H7 (cell line): ENCODE measurements around the gene CDC42. TPM values are rescaled to one million over a fixed set of nuclear protein-coding genes. Genes with fewer than 3 reads are reported as not detected.

Experiments
- DNase-seq: peaks from one replicate; pipeline ENCODE4 v3.0.0; 2012
- H3K27me3 ChIP-seq: 2 replicates; pipeline ENCODE4 v1.6.0; 2011; ENCODE audit warnings: mild to moderate bottlenecking, low read length; ENCODE audit not compliant: control insufficient read depth, insufficient read depth
- H3K36me3 ChIP-seq: replicated peaks from 2 replicates; pipeline ENCODE4 v1.5.1; 2011; ENCODE audit warnings: low read length; ENCODE audit not compliant: control insufficient read depth, insufficient read depth
- H3K4me3 ChIP-seq: 2 replicates; pipeline ENCODE4 v1.5.1; 2011; ENCODE audit warnings: low read depth, mild to moderate bottlenecking, control low read depth, low read length, moderate library complexity; ENCODE audit not compliant: insufficient read depth
- total RNA-seq: library from RNA; depleted of rRNA; stranded (reverse); fragments of >200 nt; shearing (Covaris generic); gene quantifications from 2 replicates; pipeline ENCODE4 v1.2.3, GENCODE V29; 2014

CDC42 gene
- total RNA-seq, 1 experiment from 2014 or later, result 499 TPM

DNA sequence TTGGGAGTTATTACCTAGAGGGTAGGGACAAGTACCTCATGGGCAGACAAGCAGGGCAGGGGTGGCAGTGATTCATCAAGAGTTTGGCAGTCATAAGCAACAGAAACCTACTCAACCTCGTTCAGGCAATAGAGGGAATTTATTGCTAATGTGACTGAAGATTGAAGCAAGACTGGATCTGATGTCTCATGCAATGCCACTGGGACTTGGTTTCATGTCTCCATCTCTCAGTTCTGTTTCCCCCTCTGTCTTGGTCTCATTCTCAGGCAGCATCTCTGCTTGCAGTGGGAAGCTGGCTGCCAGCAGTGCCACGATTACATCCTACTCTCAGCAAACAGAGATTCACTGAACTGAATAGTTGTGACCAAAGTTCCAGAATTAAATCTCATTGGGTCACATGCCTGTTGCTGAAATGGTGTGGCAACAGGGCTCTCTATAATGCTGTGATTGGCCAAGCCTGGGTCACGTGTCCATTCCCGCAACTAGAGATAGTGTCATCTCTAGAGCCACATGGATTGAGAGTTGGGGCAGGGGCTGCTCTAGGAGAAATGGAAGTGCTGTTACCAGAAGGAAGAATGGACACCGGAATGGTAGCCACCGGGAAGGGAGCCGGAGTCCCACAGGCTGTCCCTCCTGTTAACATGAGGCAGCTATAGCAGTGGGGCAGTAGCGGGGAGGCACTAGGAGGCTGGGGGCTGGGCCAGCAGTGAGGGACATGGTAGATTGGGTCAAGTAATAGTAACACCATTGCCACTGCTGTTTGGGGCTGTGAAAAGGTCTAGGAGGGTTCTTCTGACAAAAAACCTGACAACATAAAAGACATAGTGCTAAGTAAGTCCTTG is 3.9 kb upstream of the CDC42 start:
- H3K27me3 ChIP-seq, result no peaks in the 10 kb centered on the region
- no peak overlapping the region for H3K4me3 ChIP-seq
- H3K36me3 ChIP-seq, result no peaks in the 10 kb centered on the region
- DNase-seq, result peak; percentile 49

GRCh38 chr1:22050330-22050729 is 2.2 kb upstream of the CDC42 start:
- no peak overlapping the region for H3K4me3 ChIP-seq
- H3K36me3 ChIP-seq, result no peaks in the 10 kb centered on the region
- H3K27me3 ChIP-seq, result no peaks in the 10 kb centered on the region
- DNase-seq, result no peak

GRCh38 chr1:22051607-22052114 is 848 bp upstream of the CDC42 start:
- H3K4me3 ChIP-seq, result no peak overlapping the region
- H3K36me3 ChIP-seq, result no peaks in the 10 kb centered on the region
- H3K27me3 ChIP-seq, result no peaks in the 10 kb centered on the region
- DNase-seq, result peak; percentile 26

- no peaks in the 10 kb centered on the region for H3K27me3 ChIP-seq
- DNase-seq, result peak; percentile 89
- H3K4me3 ChIP-seq, result peak overlapping the region; percentile 89
- H3K36me3 ChIP-seq, result peaks cover 2% of the 10 kb centered on the region; the same call in 1 of the 2 replicates
Measured at GRCh38 chr1:22053017-22053860, 730 bp downstream of the CDC42 start.

DNA sequence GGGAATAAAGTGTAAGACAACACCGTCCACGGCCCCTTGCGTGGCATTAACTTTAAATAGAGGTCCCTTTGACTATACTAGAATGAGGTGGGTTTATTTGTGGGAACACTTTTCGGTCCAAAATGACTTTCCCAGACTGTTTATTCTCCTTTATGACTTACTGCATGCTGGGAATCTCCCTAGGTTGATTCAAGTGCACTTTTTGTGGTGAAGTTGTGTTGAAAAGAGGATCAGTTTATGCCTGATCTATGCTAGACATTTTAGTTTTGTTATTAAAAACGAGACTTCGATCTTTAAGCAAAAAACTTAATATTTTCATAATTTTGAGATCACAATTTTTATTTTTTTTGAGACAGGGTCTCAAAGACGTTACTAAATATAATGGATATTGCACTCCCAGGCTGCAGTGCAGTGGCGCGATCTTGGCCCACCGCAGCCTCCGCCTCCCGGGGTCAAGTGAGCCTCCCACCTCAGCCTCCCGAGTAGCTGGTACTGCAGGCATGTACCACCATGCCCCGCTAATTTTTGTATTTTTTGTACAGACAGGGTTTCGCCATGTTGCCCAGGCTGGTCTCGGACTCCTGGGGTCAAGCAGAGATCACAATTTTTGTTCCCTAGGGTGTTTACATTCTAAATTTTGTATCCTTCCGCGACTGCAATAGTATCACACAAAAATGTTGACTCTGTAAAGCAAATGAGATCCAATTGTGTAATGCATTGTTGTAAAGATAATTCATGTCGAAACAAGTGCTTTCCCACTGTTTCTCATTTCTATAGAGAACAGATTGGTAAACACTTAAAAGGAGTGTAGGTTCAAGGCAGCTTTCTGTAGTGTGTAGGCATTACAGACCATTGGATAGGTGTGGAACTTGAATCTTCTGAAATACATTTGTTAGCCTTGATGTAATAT is 1.6 kb downstream of the CDC42 start:
- H3K4me3 ChIP-seq, result peak overlapping the region; percentile 89
- H3K36me3 ChIP-seq, result peaks cover 2% of the 10 kb centered on the region; the same call in 1 of the 2 replicates
- no peaks in the 10 kb centered on the region for H3K27me3 ChIP-seq
- DNase-seq, result no peak

DNA sequence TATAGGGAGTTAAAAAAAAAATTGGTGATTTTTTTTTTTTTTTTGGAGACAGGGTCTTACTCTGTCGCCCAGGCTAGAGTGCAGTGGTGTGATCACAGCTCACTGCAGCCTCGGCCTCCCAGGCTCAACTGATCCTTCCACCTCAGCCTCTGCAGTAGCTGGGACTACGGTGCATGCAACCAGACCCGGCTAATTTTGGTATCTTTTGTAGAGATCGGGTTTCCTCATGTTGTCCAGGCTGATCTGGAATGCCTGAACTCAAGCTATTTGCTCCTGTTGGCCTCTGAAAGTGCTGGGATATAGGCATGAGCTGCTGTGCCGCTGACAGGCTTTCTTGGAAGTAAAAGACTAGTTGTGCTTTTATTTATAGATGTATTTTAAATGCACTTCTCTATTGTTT is 3.0 kb downstream of the CDC42 start:
- H3K36me3 ChIP-seq, result peaks cover 2% of the 10 kb centered on the region; the same call in 1 of the 2 replicates
- H3K27me3 ChIP-seq, result no peaks in the 10 kb centered on the region
- no peak for DNase-seq
- H3K4me3 ChIP-seq, result no peak overlapping the region

- DNase-seq, result no peak
- Histone ChIP-seq H3K36me3 (peaks cover 2% of the 10 kb centered on the region; the same call in 1 of the 2 replicates), H3K27me3 (no peaks in the 10 kb centered on the region), H3K4me3 (no peak overlapping the region)
Measured at GRCh38 chr1:22056043-22056442, 3.5 kb downstream of the CDC42 start.

DNA sequence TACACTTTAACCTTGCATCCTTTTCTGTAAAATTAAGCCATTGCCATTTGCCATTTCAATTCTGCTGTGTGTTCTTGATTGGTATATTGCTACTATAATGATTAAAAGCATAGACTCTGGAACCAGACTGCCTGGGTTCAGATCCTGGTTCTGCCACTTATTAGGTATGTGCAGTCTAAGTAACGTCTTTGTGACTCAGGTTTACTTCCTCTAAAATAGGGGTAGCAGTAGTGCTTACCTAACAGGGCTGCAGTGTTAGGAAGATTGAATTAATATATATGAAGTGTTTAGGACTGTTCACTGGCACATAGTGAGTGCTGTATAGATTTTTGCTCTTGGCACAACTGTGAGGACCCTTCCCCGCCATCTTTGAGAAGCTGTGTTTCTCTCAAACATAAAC is 4.4 kb downstream of the CDC42 start:
- H3K4me3 ChIP-seq, result no peak overlapping the region
- no peak for DNase-seq
- H3K36me3 ChIP-seq, result peaks cover 2% of the 10 kb centered on the region; the same call in 1 of the 2 replicates
- no peaks in the 10 kb centered on the region for H3K27me3 ChIP-seq

DNA sequence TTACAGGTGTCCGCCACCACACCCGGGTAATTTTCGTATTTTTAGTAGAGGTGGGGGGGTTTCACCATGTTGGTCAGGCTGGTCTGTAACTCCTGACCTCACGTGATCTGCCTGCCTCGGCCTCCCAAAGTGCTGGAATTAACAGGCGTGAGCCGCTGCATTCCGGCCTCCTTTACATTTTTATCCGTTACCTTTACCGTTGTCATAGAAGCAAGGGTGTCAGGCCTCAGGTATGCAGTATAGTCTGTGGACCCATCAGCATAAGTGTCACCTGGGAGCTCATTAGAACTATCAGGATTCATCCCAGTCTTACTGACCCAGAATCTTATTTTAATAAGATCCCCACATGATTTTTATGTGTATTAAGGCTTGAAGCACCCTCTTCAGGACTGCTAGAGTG is 5.4 kb downstream of the CDC42 start:
- no peaks in the 10 kb centered on the region for H3K27me3 ChIP-seq
- DNase-seq, result no peak
- H3K36me3 ChIP-seq, result peaks cover 2% of the 10 kb centered on the region; the same call in 1 of the 2 replicates
- H3K4me3 ChIP-seq, result no peak overlapping the region

DNA sequence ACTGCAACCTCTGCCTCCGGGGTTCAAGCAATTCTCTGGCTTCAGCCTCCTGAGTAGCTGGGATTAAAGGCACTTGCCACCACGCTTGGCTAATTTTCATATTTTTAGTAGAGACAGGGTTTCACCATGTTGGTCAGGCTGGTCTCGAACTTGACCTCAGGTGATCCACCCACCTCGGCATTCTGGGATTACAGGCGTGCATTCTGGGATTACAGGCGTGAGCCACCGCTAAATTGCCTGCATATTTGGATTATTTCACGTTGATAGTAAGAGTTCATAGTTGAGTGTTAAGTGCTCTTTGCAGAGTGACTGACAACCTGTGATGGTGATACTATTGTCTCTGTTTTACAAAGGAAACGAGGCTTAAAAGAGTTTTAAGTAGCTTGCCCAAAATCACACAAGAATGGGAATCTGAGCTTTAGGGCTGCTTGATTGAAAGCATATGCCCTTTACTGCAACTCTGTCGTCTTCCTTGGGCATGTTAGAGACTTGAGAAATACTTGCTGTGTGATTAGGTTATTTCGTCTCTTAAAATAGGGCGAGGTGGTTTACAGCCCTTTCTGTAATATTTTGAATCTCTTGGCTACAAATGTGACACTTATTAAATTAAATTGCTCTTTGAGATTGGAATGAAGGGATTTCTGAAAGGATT is 12.4 kb downstream of the CDC42 start:
- Histone ChIP-seq H3K4me3 (no peak overlapping the region), H3K36me3 (no peaks in the 10 kb centered on the region), H3K27me3 (no peaks in the 10 kb centered on the region)
- DNase-seq, result no peak

DNA sequence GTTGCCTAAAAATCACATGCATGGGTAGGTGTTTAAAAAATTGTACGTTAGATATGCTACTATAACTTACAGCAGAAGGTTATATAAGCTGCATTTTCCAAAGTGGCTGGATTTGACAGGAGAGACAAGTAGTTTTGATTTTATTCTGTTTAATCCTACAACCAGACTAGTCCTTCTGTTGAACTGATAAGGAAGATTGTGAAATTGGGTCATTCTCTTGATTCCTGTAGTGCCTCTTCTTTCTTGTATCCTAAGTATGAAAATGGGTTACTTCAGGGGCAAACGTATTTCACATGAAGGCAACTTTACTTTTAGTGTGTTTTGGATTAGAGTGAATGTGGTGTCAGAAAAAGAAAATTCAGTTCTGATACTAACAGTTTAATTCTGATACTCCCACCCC is 19.0 kb downstream of the CDC42 start:
- no peak for DNase-seq
- Histone ChIP-seq H3K27me3 (no peaks in the 10 kb centered on the region), H3K36me3 (no peaks in the 10 kb centered on the region), H3K4me3 (no peak overlapping the region)

GRCh38 chr1:22074803-22075202 is 22.3 kb downstream of the CDC42 start:
- H3K27me3 ChIP-seq, result no peaks in the 10 kb centered on the region
- no peak for DNase-seq
- H3K36me3 ChIP-seq, result no peaks in the 10 kb centered on the region
- no peak overlapping the region for H3K4me3 ChIP-seq

DNA sequence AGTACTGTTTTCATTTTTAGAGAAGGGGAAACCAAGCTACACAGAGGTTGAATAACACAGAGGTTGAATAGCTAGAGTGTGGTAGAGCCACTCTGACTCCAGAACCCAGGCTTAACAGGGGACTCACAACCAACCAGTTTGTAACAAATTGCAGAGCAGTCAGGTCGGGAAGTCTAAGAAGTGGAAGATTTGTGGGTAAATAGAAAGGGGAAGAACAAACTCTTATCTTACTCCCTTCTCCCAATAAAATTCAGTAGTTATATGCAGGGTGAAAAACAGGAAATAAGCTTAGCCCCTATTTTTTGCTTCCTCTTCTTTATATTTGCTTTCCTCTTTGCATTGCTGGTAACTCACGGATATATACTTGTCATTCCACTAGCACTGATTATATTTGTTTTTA is 23.2 kb downstream of the CDC42 start:
- Histone ChIP-seq H3K36me3 (0 out of 2 replicates have a peak, but pooled peaks cover 1% of the 10 kb centered on the region), H3K4me3 (no peak overlapping the region), H3K27me3 (no peaks in the 10 kb centered on the region)
- no peak for DNase-seq
